HG03175 (cell line): Measurements from ENCODE around the gene MAML3.

Source experiments
- ATAC-seq: cut with Tn5 transposase; IDR thresholded peaks from one replicate; pipeline ENCODE4 v1.9.1; 2021; ENCODE audit warnings: mild to moderate bottlenecking, moderate library complexity; ENCODE audit not compliant: unreplicated experiment

Gene MAML3

DNA sequence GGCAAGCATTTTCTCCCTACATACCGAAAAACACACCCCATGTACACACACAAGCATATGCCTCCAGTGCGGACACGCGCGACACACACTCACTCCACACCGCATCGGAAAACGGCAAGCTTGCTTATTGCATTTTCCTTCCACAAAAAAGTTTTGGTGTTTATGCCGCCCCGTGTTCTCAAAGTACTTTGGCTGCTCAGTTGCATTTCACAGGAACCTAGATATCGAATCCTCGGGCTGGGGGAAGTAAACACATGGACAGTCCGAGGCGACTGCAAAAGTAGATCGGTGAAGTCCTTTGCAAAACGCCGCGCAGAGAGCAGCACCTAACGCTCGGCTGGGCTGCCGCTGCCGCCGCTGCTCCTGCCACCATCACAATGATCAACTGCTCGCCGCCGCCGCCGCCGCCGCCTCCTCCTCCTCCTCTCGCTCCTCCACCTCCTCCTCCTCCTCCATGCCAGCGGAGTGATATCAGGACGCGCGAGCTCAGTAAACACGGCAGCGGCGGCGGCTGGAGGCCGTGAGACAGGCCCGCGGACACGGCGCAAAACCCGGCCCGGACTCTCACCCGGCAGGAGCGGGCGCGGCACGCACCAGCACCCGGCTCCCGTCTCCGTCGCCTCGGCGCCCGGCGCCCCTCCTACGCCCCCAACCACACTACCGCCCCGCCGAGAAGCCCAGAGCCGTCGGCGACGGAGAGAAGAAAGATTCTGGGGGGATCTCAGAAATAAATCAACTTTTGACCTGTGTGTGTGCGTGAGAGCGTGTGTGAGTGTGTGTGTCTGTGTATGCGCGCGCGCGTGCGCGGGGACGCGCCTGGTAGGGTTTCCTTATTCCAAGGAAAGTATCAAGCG is at the start of gene MAML3:
Gene MAML3 (minus strand): TSS at position 467 of the 854 bp plus-strand sequence. CDS start 857 bp downstream, outside the sequence.
- ATAC-seq = peak; percentile 57

- no peak for ATAC-seq
Observed at GRCh38 chr4:140198942-140199341, 45.0 kb upstream of the MAML3 start.

- no peak for ATAC-seq
Observed at GRCh38 chr4:140195806-140196205, 41.8 kb upstream of the MAML3 start.

DNA sequence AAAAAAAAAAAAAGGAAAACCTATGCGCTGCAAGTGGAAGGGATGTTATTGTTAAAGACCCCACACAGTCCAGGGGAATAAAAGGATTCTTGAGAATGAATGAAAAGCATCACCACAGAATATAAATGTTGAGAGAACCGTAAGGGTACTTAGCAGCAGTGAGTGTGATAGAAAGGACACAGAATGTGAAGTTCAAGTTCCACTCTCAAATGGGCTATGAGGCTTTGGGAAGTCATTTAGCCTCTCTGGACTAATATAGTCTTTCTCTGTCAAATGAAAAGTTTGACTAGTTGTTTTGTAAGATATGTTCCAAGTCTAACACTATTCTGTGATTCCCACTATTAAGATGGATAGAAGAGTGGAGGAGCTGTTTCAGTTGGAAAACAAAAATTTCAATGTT is 35.8 kb upstream of the MAML3 start:
- ATAC-seq = no peak

GRCh38 chr4:140188975-140189374 is 35.0 kb upstream of the MAML3 start:
- no peak for ATAC-seq

DNA sequence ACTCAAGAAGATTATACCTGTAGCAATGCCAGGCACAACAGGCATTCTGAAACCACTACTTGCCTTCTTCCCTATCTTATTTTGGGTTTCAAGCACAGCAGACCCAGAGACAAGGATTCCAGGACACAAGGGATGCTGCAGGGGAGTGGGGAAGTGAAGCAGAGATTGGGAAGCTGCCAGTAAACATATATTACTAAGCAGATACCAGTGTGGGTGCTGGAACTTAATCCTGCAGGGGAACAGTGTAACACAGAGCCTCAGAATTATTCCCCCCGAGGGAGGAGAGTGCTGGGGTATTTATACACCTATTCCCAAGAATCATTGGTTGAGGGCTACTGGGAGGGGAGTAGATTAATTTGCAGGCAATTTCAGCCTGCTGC is 33.3 kb upstream of the MAML3 start:
- no peak for ATAC-seq

- ATAC-seq = no peak
Observed at GRCh38 chr4:140186651-140187315, 32.8 kb upstream of the MAML3 start.

- no peak for ATAC-seq
Observed at GRCh38 chr4:140186082-140186438, 32.1 kb upstream of the MAML3 start.

- no peak for ATAC-seq
Observed at GRCh38 chr4:140185412-140186081, 31.6 kb upstream of the MAML3 start.

DNA sequence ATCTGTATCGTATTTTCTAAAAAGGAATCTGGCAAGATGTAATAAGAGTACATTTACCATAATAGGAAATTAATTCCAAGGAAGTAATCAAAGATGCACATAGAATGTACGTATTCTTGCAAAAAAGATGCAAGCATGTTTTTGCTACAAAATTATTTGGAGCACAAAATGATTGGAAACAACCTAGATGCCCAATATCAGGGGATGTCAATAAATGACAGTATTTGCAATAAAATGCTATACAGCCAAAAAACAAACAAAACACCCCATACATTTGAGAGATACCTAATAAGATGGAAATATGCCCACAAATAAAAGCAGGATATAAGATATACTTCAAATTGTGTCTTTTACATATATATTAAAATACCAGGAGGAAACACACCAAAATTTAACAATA is 29.3 kb upstream of the MAML3 start:
- ATAC-seq = no peak

- ATAC-seq = no peak
Observed at GRCh38 chr4:140180577-140180976, 26.6 kb upstream of the MAML3 start.

DNA sequence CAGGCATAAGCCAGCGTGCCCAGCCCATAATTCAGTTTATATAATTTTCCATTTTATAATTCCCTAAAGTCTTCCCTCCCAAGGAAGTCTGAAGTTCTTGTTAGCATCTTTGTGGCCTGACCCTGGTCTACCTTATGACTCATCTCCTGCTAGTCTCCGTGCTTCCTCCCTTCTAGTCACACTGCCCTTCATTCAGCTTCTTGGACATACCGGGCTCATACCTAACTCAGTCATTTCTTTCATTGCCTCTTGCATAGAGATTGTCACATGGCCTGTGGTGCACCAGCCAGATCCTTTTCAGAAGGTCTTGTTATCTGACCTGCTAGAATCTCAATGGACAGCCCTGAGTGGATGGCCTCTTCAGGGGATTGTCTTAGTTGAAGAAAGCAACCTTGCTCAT is 22.8 kb upstream of the MAML3 start:
- ATAC-seq = no peak

DNA sequence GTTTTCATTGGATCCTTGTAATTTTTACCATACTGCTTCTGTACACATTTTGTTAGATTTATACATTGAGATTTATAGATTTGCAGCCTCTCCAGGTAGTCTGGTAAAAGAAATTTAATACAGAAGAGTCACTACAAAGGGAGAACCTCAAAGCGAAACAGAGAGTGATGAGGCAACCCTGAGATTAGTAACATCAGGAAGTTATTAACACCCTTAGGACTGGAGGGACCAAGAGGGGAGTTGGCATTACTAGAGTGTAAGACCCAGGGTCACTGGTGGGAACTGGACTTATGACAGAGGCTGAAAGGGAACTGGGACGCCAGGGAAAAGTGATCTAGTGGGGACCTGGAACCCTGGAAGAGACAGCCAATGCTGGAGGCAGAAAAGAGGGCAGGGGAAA is 20.6 kb upstream of the MAML3 start:
- ATAC-seq = no peak

GRCh38 chr4:140172960-140173359 is 19.0 kb upstream of the MAML3 start:
- no peak for ATAC-seq

DNA sequence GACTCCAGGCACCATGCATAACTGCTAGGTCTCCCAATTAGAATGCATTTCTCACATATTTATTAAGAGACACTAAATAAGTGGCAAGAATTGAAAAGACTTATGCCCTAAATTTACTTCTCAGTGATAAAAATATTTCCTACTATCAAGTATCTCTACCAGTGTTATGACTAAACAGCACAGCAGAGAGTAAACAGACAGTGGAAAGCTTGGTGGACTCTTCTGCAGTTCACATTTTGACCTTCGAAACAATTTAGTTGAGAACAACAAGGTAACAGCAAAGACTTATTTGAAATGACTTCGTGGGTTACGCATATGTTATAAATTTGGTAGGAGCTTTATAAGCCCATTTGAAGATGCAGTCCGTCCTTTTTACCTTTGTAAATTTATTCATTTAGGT is 16.3 kb upstream of the MAML3 start:
- no peak for ATAC-seq

DNA sequence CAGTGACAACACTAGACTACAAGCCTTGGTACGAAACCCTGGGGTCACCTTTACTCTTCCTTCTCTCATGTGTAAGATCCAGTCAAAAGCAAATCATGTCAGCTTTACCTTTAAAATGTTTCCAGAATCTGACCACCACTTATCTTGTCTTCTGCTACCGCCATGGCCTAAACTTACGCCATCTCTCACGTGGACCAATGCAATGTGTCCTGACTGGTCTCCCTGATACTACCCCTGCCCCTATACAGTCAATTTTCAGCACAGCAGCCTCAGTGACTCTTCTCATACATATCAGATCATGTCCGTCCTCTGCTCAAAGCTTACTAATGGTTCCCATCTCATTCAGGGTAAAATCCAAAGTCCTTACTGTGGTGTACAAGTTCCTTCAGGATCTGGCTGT is 15.0 kb upstream of the MAML3 start:
- no peak for ATAC-seq

DNA sequence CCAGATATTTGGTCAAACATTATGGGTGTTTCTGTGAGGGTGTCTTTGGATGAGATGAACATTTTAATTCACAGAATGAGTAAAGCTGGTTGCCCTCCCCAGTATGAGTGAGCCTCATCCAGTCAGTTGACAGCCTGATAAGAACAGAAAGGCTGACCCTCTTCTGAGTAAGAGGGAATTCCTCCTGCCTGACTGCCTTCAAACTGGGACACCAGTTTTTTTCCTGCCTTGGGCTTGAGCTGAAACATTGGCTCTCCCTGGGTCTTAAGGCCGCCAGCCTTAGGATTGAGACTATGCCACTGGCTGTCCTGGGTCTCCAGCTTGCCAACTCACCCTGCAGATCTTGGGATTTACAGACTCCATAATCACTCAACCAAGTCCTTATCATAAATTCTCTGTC is 14.5 kb upstream of the MAML3 start:
- ATAC-seq = no peak

DNA sequence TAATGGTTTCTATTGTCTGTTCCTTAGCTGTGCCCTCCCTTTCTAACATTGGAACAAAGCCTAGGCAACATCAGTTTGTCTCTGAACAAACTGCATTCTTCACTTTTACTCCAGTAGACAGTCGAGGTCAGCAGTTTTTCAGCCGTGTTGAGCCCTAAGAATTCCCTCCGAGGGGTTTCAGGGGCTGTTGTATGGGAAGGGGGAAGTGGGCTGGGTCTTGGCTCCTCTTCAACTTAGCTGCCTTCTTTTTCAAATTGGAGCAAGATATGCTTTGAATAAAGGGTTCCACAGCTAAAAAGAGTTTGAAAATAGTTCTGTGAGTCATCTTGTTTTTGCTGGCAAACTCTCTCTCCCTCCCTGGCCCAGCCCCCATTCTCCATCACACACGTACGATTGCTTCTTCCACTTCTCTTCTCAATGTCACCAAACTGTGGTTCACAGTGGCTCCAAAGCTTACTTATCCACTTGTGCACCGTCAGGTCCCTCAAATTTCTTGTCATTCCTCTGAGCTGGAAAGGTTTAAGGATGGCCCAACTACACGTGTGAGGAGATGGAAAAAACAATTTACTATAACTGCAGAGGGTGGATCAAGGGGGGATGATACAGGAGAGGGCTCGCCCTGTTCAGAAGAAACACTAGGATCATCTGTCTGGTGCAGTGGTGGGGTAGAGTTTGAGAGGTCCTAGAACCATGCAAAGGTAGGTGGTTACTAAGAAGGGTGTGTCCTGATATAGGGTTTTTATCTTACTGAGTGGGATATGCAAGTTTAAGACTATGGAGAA is 9.2 kb upstream of the MAML3 start:
- ATAC-seq = no peak

GRCh38 chr4:140162596-140162995 is 8.6 kb upstream of the MAML3 start:
- ATAC-seq = no peak

DNA sequence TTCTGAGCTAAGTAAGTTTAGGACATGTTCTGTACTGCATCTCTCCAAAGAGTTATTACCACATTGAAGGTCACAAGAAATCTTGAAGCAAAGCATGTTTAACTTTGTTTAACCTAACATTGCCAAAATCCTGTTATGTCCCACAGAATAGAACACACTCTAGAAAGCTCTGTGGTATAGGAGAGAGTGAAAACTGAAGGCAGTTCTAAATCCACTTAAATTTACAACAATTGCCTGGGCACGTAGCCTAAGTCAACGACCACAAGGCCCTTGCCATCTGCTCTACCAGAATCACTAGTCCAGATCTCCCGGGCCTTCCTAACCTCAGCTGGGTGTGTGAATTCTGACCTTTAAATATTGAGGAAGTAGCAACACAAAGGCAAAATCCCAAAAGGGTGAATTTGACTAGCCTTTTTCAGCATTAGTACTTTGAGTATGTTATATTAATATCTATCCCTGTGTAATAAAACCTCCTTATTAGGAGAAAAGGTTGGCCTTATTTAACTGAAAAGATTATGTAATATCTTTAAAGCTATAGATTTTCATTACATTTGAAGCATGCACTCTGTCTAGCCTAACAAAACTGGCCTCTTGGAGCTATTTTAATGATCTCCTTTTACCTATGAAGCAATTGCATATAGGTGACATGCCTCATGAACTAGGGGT is 4.5 kb upstream of the MAML3 start:
- no peak for ATAC-seq

DNA sequence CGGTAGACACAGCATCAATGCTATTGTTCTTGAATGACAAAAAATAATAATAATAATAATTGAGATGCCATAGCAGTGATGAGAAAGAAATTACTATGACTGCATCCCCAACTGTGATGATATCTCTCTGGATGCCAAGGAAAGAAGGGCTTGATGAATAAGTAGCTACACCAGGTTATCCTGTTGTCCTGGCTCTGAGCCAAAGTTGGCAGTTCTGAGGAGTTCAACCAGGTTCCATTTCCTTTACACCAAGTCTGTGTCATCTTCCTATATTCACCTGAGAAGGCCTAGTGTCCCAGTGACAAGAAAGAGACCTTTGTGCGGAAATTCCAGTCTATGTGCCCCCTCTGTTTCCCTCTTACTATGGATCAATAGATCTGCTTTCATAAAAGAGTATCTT is 3.4 kb upstream of the MAML3 start:
- no peak for ATAC-seq
